Osteoblast (primary cell): Measurements from ENCODE around the gene DNAJA3. TPM values are rescaled to one million over a fixed set of nuclear protein-coding genes. Genes with fewer than 3 reads are reported as not detected.
A peak's percentile ranks its signal among the peaks of the same experiment; 100 is the strongest.

Experiments used
- DNase-seq: peaks from one replicate; pipeline ENCODE4 v3.0.0; 2011; ENCODE audit warnings: low spot score, mixed read lengths; ENCODE audit not compliant: insufficient read length; ENCODE audit errors: missing footprints
- H2AFZ ChIP-seq: 2 replicates; pipeline ENCODE4 v1.6.0; 2011; ENCODE audit warnings: mild to moderate bottlenecking, low read length
- H3K27ac ChIP-seq: 2 replicates; pipeline ENCODE4 v1.5.1; 2011; ENCODE audit warnings: mild to moderate bottlenecking, low read depth, low read length, moderate library complexity
- H3K27me3 ChIP-seq: 2 replicates; pipeline ENCODE4 v1.6.0; 2012; ENCODE audit warnings: mild to moderate bottlenecking, control low read depth, inconsistent platforms, low read length, moderate library complexity; ENCODE audit not compliant: insufficient read depth
- H3K36me3 ChIP-seq: 2 replicates; pipeline ENCODE4 v1.5.1; 2011; ENCODE audit warnings: mild to moderate bottlenecking, low read length, control low read depth, moderate library complexity; ENCODE audit not compliant: insufficient read depth
- H3K4me1 ChIP-seq: 2 replicates; pipeline ENCODE4 v1.5.1; 2011; ENCODE audit warnings: mild to moderate bottlenecking, low read length, control low read depth, moderate library complexity; ENCODE audit not compliant: insufficient read depth
- H3K4me2 ChIP-seq: 2 replicates; pipeline ENCODE4 v1.6.0; 2011; ENCODE audit warnings: mild to moderate bottlenecking, low read length; ENCODE audit not compliant: insufficient read depth
- H3K4me3 ChIP-seq: fragments of 200-600 bp; sonication (generic); 3 replicates; pipeline ENCODE4 v1.5.1; 2012; ENCODE audit warnings: mild to moderate bottlenecking, low read length, inconsistent platforms; ENCODE audit not compliant: insufficient read depth
- H3K79me2 ChIP-seq: 2 replicates; pipeline ENCODE4 v1.6.0; 2012; ENCODE audit warnings: mild to moderate bottlenecking, low read length, control low read depth, inconsistent platforms; ENCODE audit not compliant: insufficient read depth
- H3K9me3 ChIP-seq: 2 replicates; pipeline ENCODE4 v1.5.1; 2011; ENCODE audit warnings: low read depth, low read length, control low read depth
- H4K20me1 ChIP-seq: 2 replicates; pipeline ENCODE4 v1.6.0; 2012; ENCODE audit warnings: mild to moderate bottlenecking, low read length, control low read depth; ENCODE audit not compliant: insufficient read depth
- total RNA-seq: library from RNA; depleted of rRNA; stranded (reverse); fragments of >200 nt; gene quantifications from 2 replicates; pipeline ENCODE4 v1.2.3, GENCODE V29; 2012
- TF ChIP-seq, protein P1 (sequence below): IDR thresholded peaks from 2 replicates; pipeline ENCODE4 v1.5.1; 2011; ENCODE audit warnings: mild to moderate bottlenecking, low read depth, low read length, moderate library complexity; ENCODE audit errors: extremely low read depth

The DNAJA3 gene
- total RNA-seq, 1 donor = 30.0 TPM

GRCh38 chr16:4403133-4403949, 22.3 kb upstream of the DNAJA3 start:
- Histone ChIP-seq H2AFZ (no peak overlapping the region), H3K27ac (no peak overlapping the region), H3K9me3 (no peaks in the 10 kb centered on the region), H3K4me1 (peaks cover 6% of the 10 kb centered on the region), H3K79me2 (no peaks in the 10 kb centered on the region), H3K27me3 (no peaks in the 10 kb centered on the region), H3K36me3 (peaks cover 9% of the 10 kb centered on the region), H4K20me1 (peaks cover 5% of the 10 kb centered on the region), H3K4me2 (no peak overlapping the region), H3K4me3 (no peak overlapping the region)
- peak; percentile 80 for DNase-seq
- TF ChIP-seq, protein P1, sequence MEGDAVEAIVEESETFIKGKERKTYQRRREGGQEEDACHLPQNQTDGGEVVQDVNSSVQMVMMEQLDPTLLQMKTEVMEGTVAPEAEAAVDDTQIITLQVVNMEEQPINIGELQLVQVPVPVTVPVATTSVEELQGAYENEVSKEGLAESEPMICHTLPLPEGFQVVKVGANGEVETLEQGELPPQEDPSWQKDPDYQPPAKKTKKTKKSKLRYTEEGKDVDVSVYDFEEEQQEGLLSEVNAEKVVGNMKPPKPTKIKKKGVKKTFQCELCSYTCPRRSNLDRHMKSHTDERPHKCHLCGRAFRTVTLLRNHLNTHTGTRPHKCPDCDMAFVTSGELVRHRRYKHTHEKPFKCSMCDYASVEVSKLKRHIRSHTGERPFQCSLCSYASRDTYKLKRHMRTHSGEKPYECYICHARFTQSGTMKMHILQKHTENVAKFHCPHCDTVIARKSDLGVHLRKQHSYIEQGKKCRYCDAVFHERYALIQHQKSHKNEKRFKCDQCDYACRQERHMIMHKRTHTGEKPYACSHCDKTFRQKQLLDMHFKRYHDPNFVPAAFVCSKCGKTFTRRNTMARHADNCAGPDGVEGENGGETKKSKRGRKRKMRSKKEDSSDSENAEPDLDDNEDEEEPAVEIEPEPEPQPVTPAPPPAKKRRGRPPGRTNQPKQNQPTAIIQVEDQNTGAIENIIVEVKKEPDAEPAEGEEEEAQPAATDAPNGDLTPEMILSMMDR = no peak

DNA sequence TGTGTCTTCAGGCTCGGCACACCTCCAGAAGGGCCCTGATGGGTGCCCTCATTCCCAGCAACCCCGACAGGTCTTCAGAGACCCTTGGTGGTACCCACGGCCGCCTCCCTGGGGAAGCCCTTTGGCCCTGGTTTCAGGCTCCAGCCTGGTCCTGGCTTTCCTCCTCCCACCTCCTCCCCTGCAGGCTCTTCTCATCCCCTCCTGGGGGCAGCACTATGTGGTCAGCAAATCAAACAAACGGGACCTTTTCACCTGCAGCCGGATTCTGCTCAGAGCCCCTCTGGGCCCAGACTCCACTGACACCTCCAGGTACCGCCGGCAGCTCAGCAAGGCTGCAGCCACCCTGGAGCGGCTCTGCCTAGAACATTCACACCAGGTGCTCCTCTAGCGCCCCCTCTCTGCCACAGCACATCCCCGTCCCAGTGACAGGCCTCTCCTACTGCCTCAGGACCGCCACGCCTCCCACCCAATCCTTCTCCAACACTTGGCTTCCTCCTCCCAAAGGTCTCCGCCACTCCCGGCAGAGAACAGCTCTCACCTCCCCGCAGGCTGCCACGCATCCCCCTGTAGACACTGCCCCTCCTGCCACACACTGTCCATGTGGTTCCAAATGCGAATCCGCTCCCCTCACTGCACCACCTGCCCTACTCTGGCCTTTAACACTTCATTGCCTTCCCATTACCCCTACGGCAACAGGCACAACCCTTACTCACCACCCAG, 21.3 kb upstream of the DNAJA3 start:
- TF ChIP-seq, protein P1 = peak; percentile 71
- Histone ChIP-seq H3K27me3 (no peaks in the 10 kb centered on the region), H2AFZ (no peak overlapping the region), H3K4me1 (peaks cover 9% of the 10 kb centered on the region), H3K4me3 (no peak overlapping the region), H4K20me1 (peaks cover 10% of the 10 kb centered on the region), H3K36me3 (peaks cover 9% of the 10 kb centered on the region), H3K4me2 (no peak overlapping the region), H3K79me2 (no peaks in the 10 kb centered on the region), H3K27ac (no peak overlapping the region), H3K9me3 (no peaks in the 10 kb centered on the region)
- DNase-seq = peak; percentile 93

DNA sequence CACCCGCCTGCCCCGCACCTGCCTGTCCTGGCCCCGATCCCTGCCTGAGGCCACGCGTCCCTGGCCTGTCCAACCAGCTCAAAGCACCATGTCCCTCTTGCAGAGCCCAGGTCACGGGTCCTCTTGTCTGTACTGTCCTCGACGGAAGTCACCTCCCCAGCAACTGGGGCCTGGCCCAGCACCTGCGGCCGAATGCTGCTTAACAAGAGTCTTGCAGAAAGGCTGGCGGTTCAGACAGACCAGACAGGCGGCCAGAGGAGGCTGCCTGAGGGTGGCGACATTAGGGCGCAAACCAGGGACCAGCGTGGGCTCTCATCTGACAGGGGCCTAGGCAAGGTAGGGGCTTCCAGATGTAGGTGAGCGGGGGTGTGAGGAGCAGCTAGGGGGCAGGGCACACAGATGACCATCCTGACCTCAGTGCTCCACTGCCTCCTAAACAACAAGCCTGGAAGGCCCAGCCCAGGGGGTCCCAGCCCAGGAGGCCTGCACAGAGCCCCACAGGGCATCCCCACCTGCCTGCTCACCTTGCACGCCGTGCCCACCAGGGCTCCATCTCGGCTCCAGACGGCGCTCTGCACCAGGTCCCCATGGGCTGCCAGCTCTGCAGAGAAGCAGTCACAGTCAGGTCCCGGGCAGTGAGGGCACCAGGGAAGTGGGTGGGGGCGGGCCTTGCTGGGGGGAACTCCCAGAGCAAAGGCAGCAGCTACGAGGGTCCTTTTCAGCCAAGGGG, 20.5 kb upstream of the DNAJA3 start:
- peak; percentile 17 for DNase-seq
- Histone ChIP-seq H3K9me3 (no peaks in the 10 kb centered on the region), H3K27ac (no peak overlapping the region), H3K36me3 (peaks cover 9% of the 10 kb centered on the region), H3K4me3 (no peak overlapping the region), H2AFZ (no peak overlapping the region), H4K20me1 (peaks cover 17% of the 10 kb centered on the region), H3K79me2 (peaks cover 4% of the 10 kb centered on the region), H3K4me1 (peaks cover 9% of the 10 kb centered on the region), H3K4me2 (no peak overlapping the region), H3K27me3 (no peaks in the 10 kb centered on the region)
- TF ChIP-seq, protein P1 = no peak
